IMR-90 (cell line): ENCODE results near the gene CACNA1I. TPM values are rescaled to one million over a fixed set of nuclear protein-coding genes. Genes with fewer than 3 reads are reported as not detected.

ENCODE experiments used
- ATAC-seq: fragments of 200-7000 bp; cut with Tn5 transposase; 2 replicates; pipeline ENCODE4 v1.9.1; 2020; ENCODE audit warnings: low read depth, mild to moderate bottlenecking, moderate library complexity
- BruUV-seq: library from RNA; stranded (reverse); fragments of 400-500 nt; replicated peaks from 2 replicates; lab custom pipeline; 2021; lab: Mats Ljungman, UMichigan
- CTCF ChIA-PET: fragments of 300-600 bp; formaldehyde crosslinking; extraction: SDS; loops from one replicate; lab custom pipeline; 2021; ENCODE audit warnings: antibody characterized with exemption; lab: Yijun Ruan, JAX
- POLR2A ChIA-PET: fragments of 300-600 bp; sonication (Branson Sonifier 250); formaldehyde crosslinking; loops from one replicate; lab custom pipeline; 2022; ENCODE audit warnings: antibody characterized with exemption; ENCODE audit not compliant: unreplicated experiment; lab: Charles Lee
- DNase-seq: peaks from one replicate; pipeline ENCODE4 v3.0.0; 2013
- H2AFZ ChIP-seq: replicated peaks from 2 replicates; pipeline ENCODE3; 2013; ENCODE audit warnings: low read length, mild to moderate bottlenecking; ENCODE audit not compliant: poor library complexity
- H2AK5ac ChIP-seq: 2 replicates; pipeline ENCODE4 v1.6.1; 2013; ENCODE audit warnings: low read depth, low read length, inconsistent platforms
- H2AK9ac ChIP-seq: replicated peaks from 2 replicates; pipeline ENCODE3; 2013; ENCODE audit warnings: mild to moderate bottlenecking, low read depth, low read length, moderate library complexity; ENCODE audit not compliant: poor library complexity
- H2BK120ac ChIP-seq: 2 replicates; pipeline ENCODE4 v1.6.1; 2013; ENCODE audit warnings: low read depth, low read length, inconsistent platforms
- H2BK15ac ChIP-seq: 3 replicates; pipeline ENCODE4 v1.6.1; 2013; ENCODE audit warnings: low read depth, low read length, inconsistent platforms
- H2BK20ac ChIP-seq: 2 replicates; pipeline ENCODE4 v1.6.1; 2013; ENCODE audit warnings: low read depth, mild to moderate bottlenecking, inconsistent platforms, low read length, moderate library complexity
- H2BK5ac ChIP-seq: 2 replicates; pipeline ENCODE4 v1.6.1; 2013; ENCODE audit warnings: mild to moderate bottlenecking, low read depth, low read length, inconsistent platforms; ENCODE audit not compliant: poor library complexity, severe bottlenecking
- H3K14ac ChIP-seq: replicated peaks from 2 replicates; pipeline ENCODE4 v1.6.1; 2013; ENCODE audit warnings: low read depth, low read length, inconsistent platforms
- H3K18ac ChIP-seq: 2 replicates; pipeline ENCODE4 v1.6.1; 2013; ENCODE audit warnings: low read depth, low read length, control low read depth
- H3K23ac ChIP-seq: 2 replicates; pipeline ENCODE4 v1.6.1; 2013; ENCODE audit warnings: low read depth, low read length, inconsistent platforms
- H3K27ac ChIP-seq: 2 replicates; pipeline ENCODE4 v1.5.1; 2013; ENCODE audit warnings: mild to moderate bottlenecking, control low read depth, low read length; ENCODE audit not compliant: insufficient read depth
- H3K27me3 ChIP-seq: 2 replicates; pipeline ENCODE4 v1.6.1; 2013; ENCODE audit warnings: low read length; ENCODE audit not compliant: control insufficient read depth, insufficient read depth
- H3K36me3 ChIP-seq: 2 replicates; pipeline ENCODE4 v1.6.1; 2013; ENCODE audit warnings: low read length, mixed read lengths; ENCODE audit not compliant: control insufficient read depth, insufficient read depth
- H3K4ac ChIP-seq: 2 replicates; pipeline ENCODE4 v1.6.1; 2013; ENCODE audit warnings: low read depth, low read length, inconsistent platforms
- H3K4me1 ChIP-seq: 2 replicates; pipeline ENCODE4 v1.6.1; 2013; ENCODE audit warnings: low read length, mixed read lengths; ENCODE audit not compliant: control insufficient read depth, insufficient read depth
- H3K4me2 ChIP-seq: 2 replicates; pipeline ENCODE4 v1.6.1; 2013; ENCODE audit warnings: low read depth, mild to moderate bottlenecking, control low read depth, low read length, moderate library complexity
- H3K4me3 ChIP-seq: 2 replicates; pipeline ENCODE4 v1.5.1; 2013; ENCODE audit warnings: low read depth, mild to moderate bottlenecking, control low read depth, low read length, moderate library complexity; ENCODE audit not compliant: insufficient read depth
- H3K56ac ChIP-seq: 2 replicates; pipeline ENCODE4 v1.6.1; 2013; ENCODE audit warnings: low read length, inconsistent platforms; ENCODE audit not compliant: insufficient read depth; ENCODE audit errors: extremely low read depth
- H3K79me1 ChIP-seq, 2 experiments: 2 replicates each; pipeline ENCODE4 v1.6.1; 2013; ENCODE audit warnings: low read length in 2 of 2, inconsistent platforms in 1 of 2, low read depth in 1 of 2
- H3K9ac ChIP-seq: 2 replicates; pipeline ENCODE4 v1.6.1; 2013; ENCODE audit warnings: low read depth, low read length, control low read depth
- H3K9me1 ChIP-seq: 2 replicates; pipeline ENCODE4 v1.6.1; 2013; ENCODE audit warnings: low read length, inconsistent platforms; ENCODE audit not compliant: insufficient read depth
- H3K9me3 ChIP-seq: 2 replicates; pipeline ENCODE4 v1.6.1; 2013; ENCODE audit warnings: low read length; ENCODE audit not compliant: control insufficient read depth, insufficient read depth
- H4K20me1 ChIP-seq: 2 replicates; pipeline ENCODE4 v1.6.1; 2013; ENCODE audit warnings: low read length, inconsistent platforms; ENCODE audit not compliant: insufficient read depth
- H4K5ac ChIP-seq: 2 replicates; pipeline ENCODE4 v1.6.1; 2013; ENCODE audit warnings: mild to moderate bottlenecking, low read depth, low read length, control low read depth
- H4K8ac ChIP-seq, 2 experiments: 2 replicates each; pipeline ENCODE4 v1.6.1; 2013; ENCODE audit warnings: low read depth in 2 of 2, low read length in 2 of 2, control low read depth in 1 of 2, inconsistent platforms in 1 of 2
- H4K91ac ChIP-seq: 2 replicates; pipeline ENCODE4 v1.6.1; 2013; ENCODE audit warnings: low read depth, low read length, inconsistent platforms; ENCODE audit not compliant: insufficient read depth
- CHD1 ChIP-seq: IDR thresholded peaks from 2 replicates; pipeline ENCODE4 v1.6.1; 2012; ENCODE audit warnings: low read depth, low read length, improper control_type of control experiment
- FOS ChIP-seq: fragments of 150-350 bp; IDR thresholded peaks from 2 replicates; pipeline ENCODE4 v1.6.1; 2016; ENCODE audit warnings: low read depth, low read length
- MAFK ChIP-seq: IDR thresholded peaks from 2 replicates; pipeline ENCODE4 v1.6.1; 2012; ENCODE audit warnings: low read depth, low read length, improper control_type of control experiment
- NFE2L2 ChIP-seq: fragments of 150-350 bp; IDR thresholded peaks from 2 replicates; pipeline ENCODE4 v1.6.1; 2016; ENCODE audit warnings: low read depth, mild to moderate bottlenecking, low read length
- POLR2A ChIP-seq: IDR thresholded peaks from 2 replicates; pipeline ENCODE4 v1.6.1; 2012; ENCODE audit warnings: mild to moderate bottlenecking, low read depth, low read length
- RAD21 ChIP-seq: IDR thresholded peaks from 2 replicates; pipeline ENCODE4 v1.6.1; 2012; ENCODE audit warnings: low read length, improper control_type of control experiment
- RCOR1 ChIP-seq: IDR thresholded peaks from 2 replicates; pipeline ENCODE4 v1.6.1; 2012; ENCODE audit warnings: mild to moderate bottlenecking, low read length, improper control_type of control experiment; ENCODE audit not compliant: insufficient replicate concordance
- WGBS, 2 experiments: methylation state at CpG; one replicate each; pipeline versions ENCODE4 v1.1.5 to v1.1.7; 2013; ENCODE audit warnings: missing lambda C conversion rate in 2 of 2; ENCODE audit not compliant: insufficient read length in 1 of 2; ENCODE audit errors: extremely low coverage in 2 of 2; 5-methylcytosine and 5-hydroxymethylcytosine counted together
- dilution Hi-C: fragments of 300-500 bp; cut with HindIII; formaldehyde crosslinking; loops from one replicate; pipeline ENCODE4 v1.14.3; 2018; ENCODE audit warnings: low sequenced_read_pairs; ENCODE audit not compliant: unreplicated experiment
- in situ Hi-C: fragments of 300-500 bp; cut with MboI; formaldehyde crosslinking; loops from 3 replicates; pipeline ENCODE4 v1.14.3; 2019; ENCODE audit warnings: low sequenced_read_pairs, inconsistent platforms, mixed read lengths
- intact Hi-C: fragments of 100-400 bp; cut with micrococcal nuclease; formaldehyde crosslinking; loops from 2 replicates; pipeline ENCODE4 v1.10.0; 2022
- polyA plus RNA-seq, 3 experiments: library from polyadenylated mRNA; depleted of rRNA; stranded (reverse); fragments of >200 nt; gene quantifications; 2 replicates each; pipeline ENCODE4 v1.2.3, GENCODE V29; 2012; ENCODE audit warnings: low replicate concordance in 1 of 3
- total RNA-seq: library from RNA; depleted of rRNA; stranded (reverse); fragments of >200 nt; gene quantifications from 2 replicates; pipeline ENCODE4 v1.2.3, GENCODE V29; 2012
- TF ChIP-seq, protein P1 (sequence below): fragments of 150-350 bp; IDR thresholded peaks from 2 replicates; pipeline ENCODE4 v1.6.1; 2016; ENCODE audit warnings: low read depth, mild to moderate bottlenecking, low read length, moderate library complexity, borderline replicate concordance

Gene CACNA1I
- total and polyA plus RNA-seq, 2 of the 4 experiments (the other 2 are of a cell fraction): under 0.01 to 0.02 TPM

GRCh38 chr22:39652990-39653786, 82.6 kb downstream of the CACNA1I start:
- Histone ChIP-seq H3K27me3 (peaks cover 42% of the 10 kb centered on the region), H3K4me3 (no peak overlapping the region), H3K4ac (no peak overlapping the region), H4K5ac (no peak overlapping the region), H2BK120ac (no peak overlapping the region), H3K23ac (no peak overlapping the region), H2BK5ac (no peak overlapping the region), H3K56ac (no peak overlapping the region), H3K4me1 (peaks cover 1% of the 10 kb centered on the region; the same call in 1 of the 2 replicates), H3K4me2 (no peak overlapping the region), H3K9ac (no peak overlapping the region), H4K8ac (no peak overlapping the region), H3K79me1 (no peaks in the 10 kb centered on the region), H3K9me3 (peaks cover 3% of the 10 kb centered on the region; the same call in 1 of the 2 replicates), H2AK5ac (no peak overlapping the region), H3K14ac (no peak overlapping the region), H2AK9ac (no peak overlapping the region), H4K20me1 (no peaks in the 10 kb centered on the region), H3K36me3 (no peaks in the 10 kb centered on the region), H4K91ac (no peak overlapping the region), H3K18ac (no peak overlapping the region), H2BK20ac (no peak overlapping the region), H3K27ac (no peak overlapping the region), H3K9me1 (no peaks in the 10 kb centered on the region), H2AFZ (peak overlapping the region; percentile 33), H2BK15ac (no peak overlapping the region)
- BruUV-seq: no TSS peak
- 67% methylated on average over 3 of the region's 16 CpGs; no CpG with 5 or more reads in 1 of the 2 experiments for WGBS, 2 experiments
- in situ Hi-C loops: no loop called here
- ChIA-PET CTCF (no interaction called here), POLR2A (no interaction called here)
- ATAC-seq: no peak
- TF ChIP-seq FOS (no peak), MAFK (no peak), CHD1 (no peak), RCOR1 (no peak), POLR2A (no peak), NFE2L2 (no peak), RAD21 (no peak)
- TF ChIP-seq, protein P1, sequence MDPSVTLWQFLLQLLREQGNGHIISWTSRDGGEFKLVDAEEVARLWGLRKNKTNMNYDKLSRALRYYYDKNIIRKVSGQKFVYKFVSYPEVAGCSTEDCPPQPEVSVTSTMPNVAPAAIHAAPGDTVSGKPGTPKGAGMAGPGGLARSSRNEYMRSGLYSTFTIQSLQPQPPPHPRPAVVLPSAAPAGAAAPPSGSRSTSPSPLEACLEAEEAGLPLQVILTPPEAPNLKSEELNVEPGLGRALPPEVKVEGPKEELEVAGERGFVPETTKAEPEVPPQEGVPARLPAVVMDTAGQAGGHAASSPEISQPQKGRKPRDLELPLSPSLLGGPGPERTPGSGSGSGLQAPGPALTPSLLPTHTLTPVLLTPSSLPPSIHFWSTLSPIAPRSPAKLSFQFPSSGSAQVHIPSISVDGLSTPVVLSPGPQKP: no peak
- dilution Hi-C loops: no loop called here
- intact Hi-C loops: no loop called here
- DNase-seq: no peak
